ENCODE measurements around the gene FBXO8.
"Not testable (repeated sequence)": the region's sequence is repeated elsewhere in the genome, so short reads cannot be mapped to it uniquely, and the experiment has no call there.

FBXO8 gene

GRCh38 chr4:174274436-174274835, 9.0 kb downstream of the FBXO8 start:
- H3K4me3 ChIP-seq (ENCODE audit: low read depth, low read length) = no peak overlapping the region
- TF ChIP-seq MAX (IDR thresholded peaks at IDR 0.05; ENCODE audit: low read depth, low read length) (no peak), POLR2A (IDR thresholded peaks at IDR 0.05; ENCODE audit: extremely low read depth, insufficient read length) (no peak), MYC (IDR thresholded peaks at IDR 0.05; ENCODE audit: low read depth, low read length) (no peak), CTCF (IDR thresholded peaks at IDR 0.05; ENCODE audit: low read depth, low read length) (no peak)
- DNase-seq (ENCODE audit: low read depth) = no peak

- no peak for DNase-seq (ENCODE audit: low read depth)
- TF ChIP-seq POLR2A (IDR thresholded peaks at IDR 0.05; ENCODE audit: extremely low read depth, insufficient read length) = no peak
- TF ChIP-seq MYC (IDR thresholded peaks at IDR 0.05; ENCODE audit: low read depth, low read length) = no peak
- TF ChIP-seq MAX (IDR thresholded peaks at IDR 0.05; ENCODE audit: low read depth, low read length) = no peak
- no peak for TF ChIP-seq CTCF (IDR thresholded peaks at IDR 0.05; ENCODE audit: low read depth, low read length)
- no peak overlapping the region for H3K4me3 ChIP-seq (ENCODE audit: low read depth, low read length)
These were observed 9.5 kb downstream of the FBXO8 start for GRCh38 chr4:174273930-174274329.

- H3K4me3 ChIP-seq (ENCODE audit: low read depth, low read length) = no peak overlapping the region
- TF ChIP-seq CTCF (IDR thresholded peaks at IDR 0.05; ENCODE audit: low read depth, low read length) = no peak
- TF ChIP-seq MAX (IDR thresholded peaks at IDR 0.05; ENCODE audit: low read depth, low read length) = no peak
- no peak for TF ChIP-seq MYC (IDR thresholded peaks at IDR 0.05; ENCODE audit: low read depth, low read length)
- TF ChIP-seq POLR2A (IDR thresholded peaks at IDR 0.05; ENCODE audit: extremely low read depth, insufficient read length) = no peak
- DNase-seq (ENCODE audit: low read depth) = no peak
These were observed 17.1 kb downstream of the FBXO8 start for GRCh38 chr4:174266416-174266815.

- H3K4me3 ChIP-seq (ENCODE audit: low read depth, low read length) = no peak overlapping the region
- no peak for TF ChIP-seq MAX (IDR thresholded peaks at IDR 0.05; ENCODE audit: low read depth, low read length)
- TF ChIP-seq CTCF (IDR thresholded peaks at IDR 0.05; ENCODE audit: low read depth, low read length) = no peak
- TF ChIP-seq MYC (IDR thresholded peaks at IDR 0.05; ENCODE audit: low read depth, low read length) = no peak
- no peak for TF ChIP-seq POLR2A (IDR thresholded peaks at IDR 0.05; ENCODE audit: extremely low read depth, insufficient read length)
- no peak for DNase-seq (ENCODE audit: low read depth)
These were observed 17.6 kb downstream of the FBXO8 start for GRCh38 chr4:174265916-174266315.

- TF ChIP-seq POLR2A (IDR thresholded peaks at IDR 0.05; ENCODE audit: extremely low read depth, insufficient read length) (no peak), MYC (IDR thresholded peaks at IDR 0.05; ENCODE audit: low read depth, low read length) (no peak)
- no peak overlapping the region for H3K4me3 ChIP-seq (ENCODE audit: low read depth, low read length)
- DNase-seq (ENCODE audit: low read depth) = no peak
These were observed 20.1 kb downstream of the FBXO8 start for GRCh38 chr4:174263445-174263736.

GRCh38 chr4:174262624-174263444, 20.6 kb downstream of the FBXO8 start:
- no peak overlapping the region for H3K4me3 ChIP-seq (ENCODE audit: low read depth, low read length)
- DNase-seq (ENCODE audit: low read depth) = no peak
- TF ChIP-seq MYC (IDR thresholded peaks at IDR 0.05; ENCODE audit: low read depth, low read length) (no peak), MAX (IDR thresholded peaks at IDR 0.05; ENCODE audit: low read depth, low read length) (no peak), CTCF (IDR thresholded peaks at IDR 0.05; ENCODE audit: low read depth, low read length) (no peak), POLR2A (IDR thresholded peaks at IDR 0.05; ENCODE audit: extremely low read depth, insufficient read length) (no peak)

GRCh38 chr4:174261432-174261831, 22.0 kb downstream of the FBXO8 start:
- DNase-seq (ENCODE audit: low read depth); H3K4me3 ChIP-seq (ENCODE audit: low read depth, low read length): not testable (repeated sequence)

Measured in NB4 (cell line).